ENCODE measurements around the gene CNTN3. TPM values are rescaled to one million over a fixed set of nuclear protein-coding genes. Genes with fewer than 3 reads are reported as not detected.

Gene CNTN3
- total and polyA plus RNA-seq, 12 donors, result 0.46 to 5.9 (median 2.6) TPM; not detected in 1

DNA sequence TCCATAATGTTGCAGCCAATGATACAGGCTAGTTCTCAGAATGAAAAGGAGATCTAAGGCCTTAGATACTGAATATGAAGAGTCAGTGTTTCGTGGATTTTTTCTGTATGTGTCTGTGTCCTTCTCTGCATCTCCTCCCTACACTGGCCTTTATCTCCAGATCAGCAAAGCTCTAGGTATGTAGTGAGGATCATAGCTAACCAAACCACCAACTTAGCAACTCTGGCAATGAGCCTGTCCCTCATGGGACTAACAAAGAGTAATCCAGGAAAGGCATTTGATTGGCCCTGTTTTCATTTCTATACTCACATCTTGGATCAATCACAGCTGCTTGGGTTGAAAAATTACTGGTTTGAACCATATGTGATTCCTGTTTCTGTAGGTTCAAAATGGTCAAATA lies 18.6 kb upstream of the CNTN3 start:
- no peaks in the 10 kb centered on the region for H3K9me3 ChIP-seq
- no peaks in the 10 kb centered on the region for H3K36me3 ChIP-seq
- no peak for DNase-seq
- H3K27me3 ChIP-seq, result no peaks in the 10 kb centered on the region
- TF ChIP-seq, protein P1, sequence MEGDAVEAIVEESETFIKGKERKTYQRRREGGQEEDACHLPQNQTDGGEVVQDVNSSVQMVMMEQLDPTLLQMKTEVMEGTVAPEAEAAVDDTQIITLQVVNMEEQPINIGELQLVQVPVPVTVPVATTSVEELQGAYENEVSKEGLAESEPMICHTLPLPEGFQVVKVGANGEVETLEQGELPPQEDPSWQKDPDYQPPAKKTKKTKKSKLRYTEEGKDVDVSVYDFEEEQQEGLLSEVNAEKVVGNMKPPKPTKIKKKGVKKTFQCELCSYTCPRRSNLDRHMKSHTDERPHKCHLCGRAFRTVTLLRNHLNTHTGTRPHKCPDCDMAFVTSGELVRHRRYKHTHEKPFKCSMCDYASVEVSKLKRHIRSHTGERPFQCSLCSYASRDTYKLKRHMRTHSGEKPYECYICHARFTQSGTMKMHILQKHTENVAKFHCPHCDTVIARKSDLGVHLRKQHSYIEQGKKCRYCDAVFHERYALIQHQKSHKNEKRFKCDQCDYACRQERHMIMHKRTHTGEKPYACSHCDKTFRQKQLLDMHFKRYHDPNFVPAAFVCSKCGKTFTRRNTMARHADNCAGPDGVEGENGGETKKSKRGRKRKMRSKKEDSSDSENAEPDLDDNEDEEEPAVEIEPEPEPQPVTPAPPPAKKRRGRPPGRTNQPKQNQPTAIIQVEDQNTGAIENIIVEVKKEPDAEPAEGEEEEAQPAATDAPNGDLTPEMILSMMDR (IDR thresholded peaks at IDR 0.05), result no peak
- 77 to 78% methylated on average over 1 of the region's 1 CpG for WGBS, 2 donors
- no peaks in the 10 kb centered on the region for H3K4me1 ChIP-seq
- no peak overlapping the region for H3K27ac ChIP-seq
- ATAC-seq, result no peak
- intact Hi-C loops (cut with DNase I), result loop anchor here in 1 of 10 donors (10.0 kb wide), 1 partner anchor 368 kb away; no protein-coding TSS in a partner anchor
- H3K4me3 ChIP-seq, result no peak overlapping the region

DNA sequence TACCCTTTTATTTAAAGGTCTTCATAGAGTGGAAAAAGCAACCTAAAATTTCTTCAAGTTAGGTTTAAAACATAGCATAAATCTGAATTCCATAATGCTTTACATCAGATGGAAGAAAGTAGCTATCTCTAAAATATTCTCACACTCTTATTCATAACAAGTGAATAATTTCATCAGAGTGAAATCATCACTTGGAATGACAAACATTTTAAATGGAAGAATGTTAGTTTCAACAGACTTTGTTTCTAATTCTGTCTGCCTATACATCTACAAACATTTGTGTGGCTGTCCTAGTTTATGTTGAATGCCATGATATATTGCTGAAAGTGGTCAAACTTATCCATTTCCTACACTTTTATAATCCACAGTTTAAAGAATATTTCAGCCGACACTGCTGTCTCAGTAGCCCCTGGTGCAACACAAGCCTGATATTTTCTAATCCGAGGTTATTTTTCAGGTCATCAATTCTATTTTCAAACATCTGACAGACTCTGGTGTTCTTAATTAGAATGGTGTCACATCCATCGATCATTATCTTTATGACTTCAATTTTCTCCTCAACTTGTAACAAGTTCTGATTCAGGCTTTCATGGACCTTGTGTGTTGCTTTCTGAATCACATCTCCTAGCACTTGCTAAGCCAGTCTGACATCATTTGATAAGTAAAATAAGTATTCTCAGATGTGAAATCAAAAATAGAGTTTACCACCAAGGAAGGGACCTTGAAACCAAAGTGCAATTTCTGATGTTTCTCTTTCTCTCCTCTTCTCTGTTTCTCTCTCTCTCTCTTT lies 17.1 kb upstream of the CNTN3 start:
- Histone ChIP-seq H3K27me3 (no peaks in the 10 kb centered on the region), H3K4me3 (no peak overlapping the region), H3K36me3 (no peaks in the 10 kb centered on the region), H3K4me1 (no peaks in the 10 kb centered on the region), H3K9me3 (no peaks in the 10 kb centered on the region), H3K27ac (no peak overlapping the region)
- TF ChIP-seq, protein P1 (IDR thresholded peaks at IDR 0.05), result no peak
- WGBS, 2 donors, result 73 to 76% methylated on average over 3 of the region's 3 CpGs
- no peak for DNase-seq
- intact Hi-C loops (cut with DNase I), result loop anchor here in 1 of 10 donors (10.0 kb wide), 1 partner anchor 367 kb away; no protein-coding TSS in a partner anchor
- ATAC-seq, result no peak

DNA sequence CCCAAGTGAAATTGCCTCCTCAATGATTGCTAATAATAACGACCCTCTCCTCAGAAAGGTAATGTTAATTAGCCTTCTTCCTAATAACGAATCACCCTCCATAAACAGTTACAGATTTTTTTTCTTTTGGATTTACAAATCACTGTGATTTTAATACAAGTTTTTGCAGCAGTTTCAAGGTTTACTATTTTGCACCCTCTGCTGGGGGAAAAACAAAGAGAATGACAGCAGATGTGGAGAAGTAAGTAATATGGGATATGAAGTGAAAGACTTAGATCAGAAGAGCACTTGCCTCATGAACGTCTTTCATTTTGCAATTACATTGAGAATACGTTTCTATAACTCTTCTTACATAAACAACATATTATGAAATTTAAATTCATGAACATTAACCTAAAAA lies 16.1 kb upstream of the CNTN3 start:
- Histone ChIP-seq H3K9me3 (no peaks in the 10 kb centered on the region), H3K36me3 (no peaks in the 10 kb centered on the region), H3K4me1 (no peaks in the 10 kb centered on the region), H3K4me3 (no peak overlapping the region), H3K27me3 (no peaks in the 10 kb centered on the region), H3K27ac (no peak overlapping the region)
- ATAC-seq, result no peak
- 56 to 70% methylated on average over 4 of the region's 4 CpGs for WGBS, 2 donors
- intact Hi-C loops (cut with DNase I), result loop anchor here in 1 of 10 donors (10.0 kb wide), 1 partner anchor 366 kb away; no protein-coding TSS in a partner anchor
- DNase-seq, result no peak
- TF ChIP-seq, protein P1 (IDR thresholded peaks at IDR 0.05), result peak in 5 of 9 donors; percentile 6 to 38 (median 30)

DNA sequence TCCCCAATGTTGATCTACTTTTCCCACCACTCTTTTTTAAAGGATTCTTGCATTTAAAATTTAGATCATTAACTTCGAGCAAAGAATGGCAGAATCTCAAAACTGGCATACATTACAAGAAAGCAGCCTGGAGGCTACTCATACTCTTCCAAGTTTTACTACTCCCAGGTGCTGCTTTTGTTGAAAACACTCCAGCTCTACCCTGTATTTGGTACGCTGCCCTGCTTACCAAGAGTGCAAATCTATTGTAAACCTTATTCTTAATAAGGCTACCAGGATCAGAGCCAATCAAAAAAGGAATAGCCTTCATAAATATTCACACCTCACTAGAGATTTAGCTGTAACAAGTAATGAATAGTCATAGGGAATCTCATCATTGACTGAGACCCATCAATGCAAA lies 11.6 kb upstream of the CNTN3 start:
- H3K4me1 ChIP-seq, result no peaks in the 10 kb centered on the region
- no peak for ATAC-seq
- intact Hi-C loops (cut with DNase I), result no loop called here

More for the DNA sequence above, 11.6 kb upstream of the CNTN3 start:
- WGBS, 2 donors, result 74 to 78% methylated on average over 2 of the region's 2 CpGs
- Histone ChIP-seq H3K9me3 (no peaks in the 10 kb centered on the region), H3K36me3 (no peaks in the 10 kb centered on the region), H3K27ac (no peak overlapping the region), H3K27me3 (no peaks in the 10 kb centered on the region), H3K4me3 (no peak overlapping the region)
- no peak for DNase-seq
- TF ChIP-seq, protein P1 (IDR thresholded peaks at IDR 0.05), result no peak

Measured in heart right ventricle (tissue), 16 donors.